Keratinocyte (primary cell): ENCODE data around the gene RAB11FIP3.

Experiments
- CTCF ChIP-seq, 3 experiments: IDR thresholded peaks in 1 of 3; conservative IDR thresholded peaks in 1 of 3; optimal IDR thresholded peaks in 1 of 3; 2 replicates in 2 of 3; 3 replicates in 1 of 3; pipeline versions ENCODE3 to v1.5.1; 2011; ENCODE audit warnings: low read length in 3 of 3, mild to moderate bottlenecking in 3 of 3, moderate library complexity in 2 of 3, control low read depth in 1 of 3, inconsistent platforms in 1 of 3; ENCODE audit not compliant: insufficient read depth in 2 of 3; ENCODE audit errors: extremely low read depth in 1 of 3
- EZH2 ChIP-seq: IDR thresholded peaks from one replicate; pipeline ENCODE4 v1.6.1; 2012; ENCODE audit warnings: inconsistent platforms, mild to moderate bottlenecking, low read length, moderate library complexity

GRCh38 chr16:528111-529011 is 102.9 kb downstream of the RAB11FIP3 start:
- no peak for TF ChIP-seq EZH2
- TF ChIP-seq CTCF (optimal IDR thresholded peaks at IDR 0.05 in 1 of 3, IDR thresholded peaks at IDR 0.05 in 1 of 3, conservative IDR thresholded peaks at IDR 0.05 in 1 of 3; ENCODE audit: extremely low read depth in 1 of 3, insufficient read depth in 2 of 3, low read length in 3 of 3) = no peak
